Skin epidermis (tissue), 12 donors: ENCODE data around the gene LIMS4.
"Not testable (repeated sequence)": the region's sequence is repeated elsewhere in the genome, so short reads cannot be mapped to it uniquely, and the experiment has no call there.

Experiments
- H3K27ac ChIP-seq, 21 experiments: fragments of 200-600 bp; sonication (generic) in 11 of 21; one replicate each; pipeline ENCODE4 v1.5.0; 2020; ENCODE audit warnings: mild to moderate bottlenecking in 3 of 21, inconsistent platforms in 2 of 21, moderate library complexity in 2 of 21
- H3K4me3 ChIP-seq, 7 experiments: fragments of 200-600 bp; sonication (generic) in 2 of 7; one replicate each; pipeline ENCODE4 v1.5.0; 2020; ENCODE audit warnings: inconsistent platforms in 2 of 7, mild to moderate bottlenecking in 2 of 7, moderate library complexity in 1 of 7

LIMS4 gene

DNA sequence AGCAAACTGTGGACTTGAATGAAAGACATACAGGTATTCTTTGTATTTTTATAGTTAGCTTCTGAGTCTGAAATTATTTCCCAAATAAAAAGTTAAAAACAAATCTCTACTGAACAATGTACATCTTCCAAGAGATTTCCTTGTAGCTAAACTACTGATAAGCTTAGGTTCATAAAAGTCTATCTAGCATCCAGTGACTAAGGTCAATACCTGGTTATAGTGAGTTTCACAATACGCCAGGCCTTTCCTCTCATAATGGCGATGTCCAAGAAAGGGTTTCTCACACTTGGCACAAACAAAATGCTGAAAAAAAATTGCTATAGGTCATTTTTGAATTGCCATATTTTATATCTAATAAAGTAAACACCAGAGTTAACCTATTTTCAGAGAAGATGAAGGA, 21.7 kb downstream of the LIMS4 start:
- not testable (repeated sequence) for H3K27ac ChIP-seq, H3K4me3 ChIP-seq

DNA sequence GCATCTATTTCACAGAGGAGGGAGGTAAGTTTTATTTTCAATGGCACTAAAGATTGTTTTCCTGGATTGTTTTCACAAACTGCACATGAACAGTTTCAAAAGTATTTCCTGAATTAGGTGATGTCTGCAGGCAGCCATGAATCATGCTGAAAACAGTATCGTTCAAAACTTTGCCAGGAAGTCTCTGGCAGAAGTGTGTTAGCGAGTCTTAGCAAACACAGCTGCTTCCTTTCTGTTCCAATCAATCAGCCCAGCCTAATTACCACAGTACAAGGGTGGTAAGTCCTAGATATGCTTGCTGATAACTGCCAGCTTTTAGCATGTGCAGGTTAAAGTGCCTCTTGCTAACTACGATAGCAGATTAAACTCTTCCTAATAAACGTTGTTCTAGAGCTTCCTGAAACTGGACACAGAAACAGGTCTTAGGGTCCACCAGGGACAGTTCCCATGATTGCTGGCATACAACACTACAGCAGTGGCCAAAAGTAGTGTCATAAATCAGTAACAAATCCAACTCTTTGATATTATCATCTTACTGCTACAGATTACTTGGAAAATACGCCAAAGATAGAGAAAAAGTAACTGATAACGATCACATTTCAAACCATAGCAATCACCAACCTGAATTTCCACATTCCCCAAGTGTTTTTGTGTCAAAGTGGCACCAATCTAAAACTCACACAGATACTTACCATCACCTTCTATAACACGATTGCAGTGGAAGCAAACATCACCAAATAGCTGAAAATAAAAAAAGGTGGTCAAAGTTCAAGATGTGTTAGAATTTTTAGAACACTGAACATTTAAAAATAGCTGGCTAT, 23.3 kb downstream of the LIMS4 start:
- H3K27ac ChIP-seq, H3K4me3 ChIP-seq: not testable (repeated sequence)

DNA sequence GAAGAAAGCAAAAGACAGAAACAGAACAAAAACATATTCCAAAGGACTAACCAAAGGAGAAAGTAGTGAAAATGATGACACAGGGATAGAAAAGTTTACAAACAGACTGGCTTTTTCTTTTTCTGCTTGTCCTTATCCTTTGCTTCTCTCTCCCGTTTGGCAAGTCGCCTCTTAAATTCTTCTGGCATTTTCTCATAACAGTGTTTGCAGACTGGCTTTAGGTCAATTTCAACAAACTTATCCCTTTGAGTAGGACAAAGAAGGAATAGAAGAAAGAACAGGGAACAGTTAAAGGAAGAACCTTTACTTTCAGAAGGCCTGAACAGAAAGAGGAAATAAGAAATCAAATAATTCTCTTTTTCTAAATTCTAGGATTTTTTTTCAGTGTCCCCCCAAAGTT, 26.0 kb downstream of the LIMS4 start:
- not testable (repeated sequence) for H3K4me3 ChIP-seq, H3K27ac ChIP-seq

DNA sequence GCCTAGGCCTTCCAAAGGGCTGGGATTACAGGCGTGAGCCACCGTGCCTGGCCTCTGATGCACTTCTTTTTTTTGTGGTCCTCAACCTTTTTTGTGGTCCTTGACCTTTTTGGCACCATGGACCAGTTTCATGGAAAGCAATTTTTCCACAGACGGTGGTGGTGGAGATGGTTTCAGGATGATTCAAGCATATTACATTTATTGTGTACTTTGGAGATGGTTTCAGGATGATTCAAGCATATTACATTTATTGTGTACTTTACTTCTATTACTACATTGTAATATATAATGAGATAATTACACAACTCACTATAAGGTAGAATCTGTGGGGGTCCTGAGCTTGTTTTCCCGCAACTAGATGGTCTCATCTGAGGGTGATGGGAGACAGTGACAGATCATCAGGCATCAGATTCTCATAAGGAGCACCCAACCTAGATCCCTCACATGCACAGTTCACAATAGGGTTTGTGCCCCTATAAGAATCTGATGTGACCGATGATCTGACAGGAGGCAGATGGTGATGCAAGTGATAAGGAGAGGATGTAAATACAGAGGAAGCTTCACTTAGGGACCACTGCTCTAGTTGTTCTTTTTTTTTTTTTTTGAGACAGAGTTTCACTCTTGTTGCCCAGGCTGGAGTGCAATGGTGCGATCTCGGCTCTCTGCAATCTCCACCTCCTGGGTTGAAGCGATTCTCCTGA, 29.2 kb downstream of the LIMS4 start:
- H3K27ac ChIP-seq, H3K4me3 ChIP-seq: not testable (repeated sequence)

DNA sequence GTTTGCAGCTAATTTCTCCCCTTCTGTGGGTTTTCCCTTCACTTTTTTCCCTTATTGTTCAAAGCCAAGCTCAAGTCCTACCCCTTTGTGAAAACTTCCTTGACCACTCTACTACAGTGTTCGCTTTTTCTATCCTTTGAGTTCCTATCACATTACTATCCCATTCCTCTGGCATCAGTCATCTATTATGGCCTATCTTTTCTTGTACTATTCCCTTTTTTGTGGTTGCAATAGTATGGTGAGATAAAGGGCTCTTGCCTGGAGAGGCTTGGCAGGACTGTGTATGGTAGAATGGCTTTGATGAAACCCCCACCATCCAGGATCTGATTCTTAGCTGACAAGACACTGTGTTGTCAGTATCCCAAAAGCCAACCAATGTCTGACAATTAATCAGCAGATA, 30.7 kb downstream of the LIMS4 start:
- H3K27ac ChIP-seq: not testable (repeated sequence)

DNA sequence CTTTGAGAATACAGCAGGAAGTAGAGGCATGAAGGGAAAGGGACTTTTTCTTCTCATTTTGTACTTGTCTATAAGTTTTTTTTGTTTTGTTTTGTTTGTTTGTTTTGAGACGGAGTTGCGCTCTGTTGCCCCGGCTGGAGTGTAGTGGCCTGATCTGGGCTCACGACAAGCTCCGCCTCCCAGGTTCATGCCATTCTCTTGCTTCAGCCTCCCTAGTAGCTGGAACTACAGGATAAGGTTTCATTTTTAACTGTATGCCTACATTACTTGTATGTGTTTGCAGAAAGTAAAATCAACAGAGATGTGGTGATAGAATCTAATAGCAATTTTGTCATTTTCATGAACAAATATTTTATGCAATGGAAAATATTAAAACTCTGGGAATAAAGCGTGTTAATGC, 38.1 kb downstream of the LIMS4 start:
- not testable (repeated sequence) for H3K27ac ChIP-seq

More for the DNA sequence above, 30.7 kb downstream of the LIMS4 start:
- not testable (repeated sequence) for H3K4me3 ChIP-seq

DNA sequence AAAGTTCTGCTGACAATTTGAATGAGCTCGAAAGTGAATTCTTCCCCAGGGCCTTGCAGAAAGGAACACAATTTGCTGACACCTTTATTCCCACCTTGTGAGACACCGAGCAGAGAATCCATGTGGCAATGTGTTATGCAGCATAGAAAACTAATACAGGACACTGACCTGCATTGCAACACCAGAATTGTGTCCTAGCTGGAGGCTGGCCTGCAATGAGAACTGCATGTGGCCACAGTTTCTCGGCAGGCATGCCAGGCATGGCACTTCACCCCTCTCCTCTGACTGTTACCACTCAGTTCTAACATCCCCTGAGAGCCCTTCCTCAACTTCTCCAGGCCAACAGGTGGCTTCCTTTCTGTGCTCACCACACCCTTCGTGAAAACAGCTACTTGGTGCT, 46.9 kb downstream of the LIMS4 start:
- not testable (repeated sequence) for H3K4me3 ChIP-seq, H3K27ac ChIP-seq

More for the DNA sequence above, 38.1 kb downstream of the LIMS4 start:
- not testable (repeated sequence) for H3K4me3 ChIP-seq

DNA sequence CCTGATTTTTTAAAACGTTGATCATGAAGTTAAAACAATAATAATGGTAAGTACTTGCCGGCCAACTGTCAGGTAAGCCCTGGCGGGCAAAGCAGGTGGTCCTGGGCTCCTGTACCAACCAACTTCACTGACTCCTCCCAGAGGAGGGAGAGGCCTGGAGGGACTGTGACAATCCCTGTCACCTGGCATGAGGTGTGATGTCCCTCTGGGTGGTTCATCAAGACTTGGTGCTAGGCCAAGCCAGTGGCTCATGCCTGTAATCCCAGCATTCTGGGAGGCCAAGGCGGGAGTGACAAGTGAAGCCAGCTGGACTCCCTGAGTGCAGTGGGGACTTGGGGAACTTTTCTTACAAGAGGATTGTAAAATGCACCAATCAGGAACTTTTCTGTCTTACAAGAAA, 48.2 kb downstream of the LIMS4 start:
- H3K4me3 ChIP-seq, H3K27ac ChIP-seq: not testable (repeated sequence)

DNA sequence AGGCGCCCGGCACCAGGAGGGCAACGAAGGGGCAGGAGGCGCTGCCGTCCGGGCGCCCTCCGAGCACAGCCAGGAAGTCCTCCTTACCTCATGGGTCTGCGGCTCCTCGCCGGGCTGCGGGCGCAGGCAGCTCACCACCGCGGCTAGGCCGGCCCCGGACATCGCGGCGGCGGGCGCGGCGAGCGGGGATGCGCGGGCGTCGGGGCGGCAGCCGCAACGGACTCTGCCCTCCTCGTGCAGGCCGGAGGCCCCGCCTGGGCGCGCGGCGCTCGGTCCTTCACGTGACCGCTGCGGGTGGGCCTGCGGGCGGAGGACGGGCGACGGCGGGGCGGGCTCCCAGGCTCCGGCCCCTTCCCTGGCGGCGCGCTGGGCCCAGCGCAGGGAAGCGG, 49.0 kb downstream of the LIMS4 start:
- not testable (repeated sequence) for H3K4me3 ChIP-seq, H3K27ac ChIP-seq

DNA sequence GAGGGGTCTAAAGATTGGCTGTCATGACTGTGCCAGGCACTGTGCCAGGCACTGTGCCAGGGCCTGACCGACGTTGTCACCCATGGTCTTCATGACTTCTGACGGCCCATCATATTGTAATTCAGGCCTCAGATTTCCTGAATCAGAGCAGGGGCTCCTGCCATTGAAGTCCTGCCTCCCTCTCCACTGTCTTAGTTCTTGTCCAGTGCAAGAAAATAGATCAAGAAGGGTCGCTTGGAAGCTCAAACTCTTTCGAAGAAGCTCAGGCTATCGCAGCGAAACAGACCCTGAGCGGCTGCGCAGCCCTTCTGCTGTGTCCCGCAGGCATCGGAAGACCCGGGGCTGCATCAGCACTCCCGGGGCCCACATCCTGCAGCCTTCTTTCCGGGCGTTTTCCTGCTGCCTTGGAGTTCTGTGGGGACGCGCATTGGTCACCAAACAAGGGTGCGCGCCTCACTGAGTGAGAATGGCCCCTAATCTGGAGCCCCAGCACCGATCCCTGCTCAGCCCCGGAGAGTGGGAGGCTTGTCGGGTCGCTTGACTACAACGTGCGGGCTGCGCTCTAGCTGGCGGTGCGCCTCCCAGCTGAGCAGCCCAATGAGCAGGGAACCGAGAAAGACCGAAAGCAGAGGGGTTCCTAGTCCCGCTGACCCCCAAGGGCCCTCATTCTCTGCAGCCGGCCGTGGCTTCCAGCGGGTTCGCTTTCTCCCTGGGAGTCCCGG, 49.6 kb downstream of the LIMS4 start:
- not testable (repeated sequence) for H3K27ac ChIP-seq, H3K4me3 ChIP-seq

DNA sequence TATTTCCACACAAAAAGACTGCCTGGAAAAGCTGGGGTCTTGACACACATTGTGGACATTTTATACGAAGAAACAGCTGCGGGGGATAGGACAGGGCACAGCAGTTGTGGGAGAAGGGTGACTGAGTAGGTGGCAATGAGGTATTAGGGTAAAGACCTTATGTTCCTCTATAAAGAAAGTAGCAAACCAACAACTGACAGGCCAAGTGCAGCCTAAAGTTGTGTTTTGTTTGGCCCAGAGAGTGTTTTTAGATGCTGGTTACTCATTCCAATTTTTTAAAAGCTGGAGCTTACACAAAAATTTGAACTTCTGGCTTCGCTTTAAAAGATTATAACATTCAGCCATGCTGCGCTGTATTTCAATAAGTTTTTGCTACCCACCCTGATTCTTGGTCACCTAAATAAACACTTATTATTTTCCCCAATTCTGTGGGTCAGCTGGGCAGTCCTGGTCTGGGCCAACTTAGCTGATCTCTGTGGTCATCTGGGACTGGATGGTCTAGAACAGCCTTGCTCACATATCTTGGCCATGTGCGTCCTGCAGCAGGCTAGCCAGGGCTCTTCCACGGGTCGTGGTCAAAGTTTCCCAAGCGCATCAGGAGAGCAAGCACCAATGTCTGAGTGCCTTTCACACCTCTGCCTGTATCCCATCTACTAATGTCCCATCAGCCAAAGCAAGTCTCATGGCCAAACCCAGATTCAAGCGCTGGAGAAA, 51.8 kb downstream of the LIMS4 start:
- H3K4me3 ChIP-seq, H3K27ac ChIP-seq: not testable (repeated sequence)

DNA sequence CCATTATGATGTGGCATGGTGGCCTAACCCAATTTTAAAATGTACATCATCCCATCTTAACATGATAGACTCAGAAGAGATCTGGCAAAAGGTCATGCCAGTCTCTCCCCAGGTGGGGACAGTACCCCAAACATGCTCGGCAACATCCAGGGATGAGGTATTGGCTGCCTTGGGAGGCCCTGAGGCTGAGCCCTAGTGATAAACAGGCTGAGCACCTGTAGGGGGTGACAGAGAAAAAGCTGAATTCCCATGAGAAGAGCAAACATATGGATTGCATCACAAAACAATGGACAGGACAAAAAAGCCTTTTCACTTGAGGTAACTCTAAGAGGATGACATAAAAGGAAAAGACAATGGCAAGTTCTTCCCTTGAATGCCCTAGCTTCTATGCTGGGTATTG, 65.5 kb downstream of the LIMS4 start:
- not testable (repeated sequence) for H3K4me3 ChIP-seq, H3K27ac ChIP-seq

DNA sequence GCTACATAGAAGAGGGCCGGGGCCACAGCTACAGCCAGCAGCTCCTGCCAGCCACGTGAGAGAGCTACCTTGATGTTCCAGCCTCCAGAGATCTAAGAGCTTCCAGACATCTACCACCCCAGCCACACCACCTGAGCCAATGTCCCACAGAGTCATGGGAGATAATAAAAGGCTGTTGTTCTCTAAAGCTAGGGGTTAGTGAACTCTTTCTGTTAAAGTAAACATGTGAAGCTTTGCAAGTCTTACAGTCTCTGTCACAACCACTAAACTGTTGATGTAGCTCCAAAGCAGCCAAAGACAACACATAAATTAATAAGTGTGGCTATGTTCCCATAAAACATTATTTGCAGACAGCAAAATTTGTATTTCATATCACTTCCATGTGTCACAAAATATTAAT, 67.6 kb downstream of the LIMS4 start:
- not testable (repeated sequence) for H3K4me3 ChIP-seq, H3K27ac ChIP-seq

DNA sequence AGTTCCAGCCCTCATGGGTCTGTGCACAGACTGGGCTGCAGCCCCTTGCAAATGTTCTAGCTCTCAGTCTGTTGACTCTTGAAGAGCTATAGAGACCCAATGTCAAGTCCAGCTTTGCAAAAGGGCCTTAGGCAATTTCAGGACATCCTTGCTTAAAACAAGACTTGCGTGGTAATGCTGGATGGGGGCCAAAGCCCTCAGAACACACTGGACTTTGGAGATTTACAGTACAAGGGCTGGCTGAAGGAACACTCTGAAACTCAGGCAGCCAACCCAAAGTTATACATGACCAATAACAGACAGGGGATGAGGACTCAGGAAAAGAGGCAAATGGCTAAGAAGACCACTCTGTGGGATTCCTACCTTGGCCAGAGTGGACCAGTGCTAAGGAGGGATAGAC, 68.4 kb downstream of the LIMS4 start:
- H3K27ac ChIP-seq, H3K4me3 ChIP-seq: not testable (repeated sequence)

DNA sequence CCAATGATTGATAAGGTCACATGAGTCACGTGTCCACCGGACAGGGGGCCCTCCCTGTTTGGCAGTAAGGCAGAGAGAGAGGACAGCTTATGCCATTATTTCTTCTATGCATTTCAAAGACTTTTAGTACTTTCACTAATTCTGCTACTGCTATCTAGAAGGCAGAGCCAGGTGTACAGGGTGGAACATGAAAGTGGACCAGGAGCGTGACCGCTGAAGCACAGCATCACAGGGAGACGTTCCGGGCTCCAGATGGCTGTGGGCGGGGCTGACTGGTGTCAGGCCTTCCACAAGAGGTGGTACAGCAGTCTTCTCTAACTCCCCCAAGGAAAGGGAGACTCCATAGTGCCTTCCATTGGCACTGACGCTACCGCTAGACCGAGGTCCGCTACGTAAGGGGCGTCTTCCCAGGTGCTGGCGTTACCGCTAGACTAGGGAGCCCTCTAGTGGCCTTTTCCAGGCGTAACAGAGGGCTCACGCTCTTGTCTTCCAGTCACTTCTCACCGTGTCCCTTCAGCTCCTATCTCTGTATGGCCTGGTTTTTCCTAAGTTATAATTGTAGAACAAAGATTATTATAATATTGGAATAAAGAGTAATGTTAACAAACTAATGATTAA, 71.5 kb downstream of the LIMS4 start:
- H3K4me3 ChIP-seq, H3K27ac ChIP-seq: not testable (repeated sequence)

DNA sequence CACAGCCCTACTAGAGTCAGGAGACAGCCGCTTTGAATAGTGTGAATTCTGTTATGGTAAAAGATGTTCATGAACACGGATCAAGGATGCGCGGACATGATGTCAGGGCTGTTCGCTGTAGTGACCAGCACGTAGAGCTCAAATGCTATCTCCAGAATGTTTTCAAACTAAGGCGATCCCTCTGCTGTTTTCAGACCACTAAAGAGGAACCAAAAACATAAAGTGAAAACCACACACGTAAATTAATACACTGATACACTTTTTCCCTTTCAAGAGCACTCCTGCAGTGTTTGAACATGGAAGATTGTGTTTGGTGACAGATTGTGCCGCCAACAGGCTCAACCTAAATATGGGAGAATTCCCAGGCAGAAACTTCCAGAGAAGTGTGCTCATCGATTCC, 73.2 kb downstream of the LIMS4 start:
- not testable (repeated sequence) for H3K4me3 ChIP-seq, H3K27ac ChIP-seq

DNA sequence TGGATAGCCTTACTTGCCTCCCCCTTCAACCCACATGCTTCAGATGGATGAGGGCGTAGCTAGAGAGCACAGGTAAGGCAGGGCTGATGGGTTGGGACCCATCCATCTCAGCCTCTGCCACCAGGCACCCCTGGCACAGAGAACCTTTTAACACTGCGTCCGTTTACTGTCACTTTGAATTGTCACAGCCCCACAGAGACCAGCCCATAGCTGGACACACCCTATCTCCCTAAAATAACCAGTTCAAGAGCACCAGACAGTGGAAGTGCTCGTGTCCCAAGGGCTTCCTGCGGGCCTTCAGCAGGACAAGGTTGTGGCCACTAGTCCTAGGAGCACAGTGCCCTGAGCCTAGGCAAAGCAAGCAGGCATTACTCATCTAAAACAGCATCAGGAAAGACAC, 76.6 kb downstream of the LIMS4 start:
- H3K27ac ChIP-seq, H3K4me3 ChIP-seq: not testable (repeated sequence)
